ENCODE results near the gene ASB10.

Gene ASB10

GRCh38 chr7:151166629-151167196, 20.3 kb downstream of the ASB10 start:
- no peak for DNase-seq (ENCODE audit: low read depth)

DNA sequence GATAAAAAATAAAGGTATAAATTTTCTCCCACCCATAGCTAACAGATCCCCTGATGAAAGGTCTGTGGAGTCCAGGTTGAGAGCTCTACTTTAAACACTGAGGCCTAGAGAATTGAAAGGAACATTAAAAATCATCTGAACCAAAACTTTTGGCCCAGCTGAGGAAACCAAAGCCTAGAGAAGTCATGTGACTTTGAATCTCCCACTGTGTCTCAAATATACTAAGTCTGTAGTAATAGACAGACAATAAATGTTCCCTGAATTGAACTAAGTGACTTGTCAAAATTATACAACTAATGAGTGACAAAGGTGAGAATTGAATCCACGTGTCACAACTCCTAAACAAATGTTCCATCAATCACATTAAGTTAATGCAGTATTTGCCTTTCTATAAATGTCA, 25.3 kb downstream of the ASB10 start:
- no peak for DNase-seq (ENCODE audit: low read depth)

- DNase-seq (ENCODE audit: low read depth), result no peak
These were observed 29.3 kb downstream of the ASB10 start for GRCh38 chr7:151157645-151158329.

GRCh38 chr7:151152643-151153513, 34.2 kb downstream of the ASB10 start:
- no peak for DNase-seq (ENCODE audit: low read depth)

DNA sequence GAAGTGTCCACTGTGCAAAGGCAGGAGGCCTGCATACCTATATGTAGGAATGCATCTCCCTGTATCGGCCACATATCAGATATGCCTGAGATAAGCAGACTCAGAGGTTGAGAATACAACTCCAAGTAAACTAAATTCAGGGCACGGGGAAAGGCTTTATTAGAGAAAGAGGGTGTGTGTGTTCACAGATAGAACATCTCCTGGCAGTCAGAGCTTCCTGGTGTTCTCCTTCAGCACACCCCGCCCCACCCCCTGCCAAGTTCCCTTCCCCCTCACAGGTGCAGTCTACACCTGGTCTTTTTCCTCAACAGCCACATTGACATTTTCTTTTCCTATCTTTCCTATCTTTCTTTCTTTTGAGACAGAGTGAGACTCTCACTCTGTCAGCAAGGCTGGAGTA, 36.7 kb downstream of the ASB10 start:
- DNase-seq (ENCODE audit: low read depth), result no peak

DNA sequence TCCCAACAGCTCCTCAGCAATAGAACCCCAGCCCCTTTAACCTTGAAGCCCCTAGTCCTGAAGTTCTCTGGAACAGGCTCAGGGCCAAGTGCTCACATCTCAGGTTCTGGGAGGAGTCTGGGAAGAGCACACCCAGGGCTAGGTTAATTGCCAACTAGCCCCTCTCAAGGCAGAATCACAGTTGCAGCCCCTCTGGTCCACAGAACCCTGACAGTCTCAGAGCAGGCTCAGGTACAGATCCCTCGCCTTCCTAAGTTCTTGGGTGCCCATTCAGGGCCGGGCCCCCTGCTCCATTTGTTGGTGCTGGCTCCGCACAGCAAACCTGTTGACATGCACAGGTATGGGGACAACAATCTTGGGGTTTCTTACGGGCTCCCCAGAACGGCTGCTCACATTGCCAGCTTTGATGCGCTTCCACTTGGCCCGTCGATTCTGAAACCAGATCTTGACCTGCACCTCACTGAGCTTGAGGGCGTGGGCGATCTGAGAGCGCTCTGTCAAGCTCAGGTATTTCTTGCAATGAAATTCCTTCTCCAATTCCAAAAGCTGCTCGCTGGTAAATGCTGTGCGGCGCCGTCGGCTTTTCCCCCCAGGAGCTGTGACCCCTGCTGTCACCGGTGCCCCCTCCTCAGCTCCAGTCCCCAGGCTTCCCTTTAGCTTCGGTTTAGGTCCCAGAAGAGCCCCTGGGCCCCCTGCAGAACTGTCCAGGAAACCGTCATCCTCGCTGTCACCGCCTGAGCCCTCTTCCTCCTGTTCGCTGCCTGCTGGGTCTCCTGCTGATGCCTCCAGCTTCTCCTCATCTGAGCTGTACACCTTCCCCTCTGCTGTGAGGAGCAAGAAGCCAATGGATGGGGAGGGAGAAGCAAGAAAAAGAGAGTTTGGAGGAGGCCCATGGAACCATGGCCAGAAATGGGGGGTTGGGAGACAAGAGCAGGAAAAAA, 38.5 kb downstream of the ASB10 start:
- no peak for DNase-seq (ENCODE audit: low read depth)

GRCh38 chr7:151146761-151147160, 40.3 kb downstream of the ASB10 start:
- no peak for DNase-seq (ENCODE audit: low read depth)

DNA sequence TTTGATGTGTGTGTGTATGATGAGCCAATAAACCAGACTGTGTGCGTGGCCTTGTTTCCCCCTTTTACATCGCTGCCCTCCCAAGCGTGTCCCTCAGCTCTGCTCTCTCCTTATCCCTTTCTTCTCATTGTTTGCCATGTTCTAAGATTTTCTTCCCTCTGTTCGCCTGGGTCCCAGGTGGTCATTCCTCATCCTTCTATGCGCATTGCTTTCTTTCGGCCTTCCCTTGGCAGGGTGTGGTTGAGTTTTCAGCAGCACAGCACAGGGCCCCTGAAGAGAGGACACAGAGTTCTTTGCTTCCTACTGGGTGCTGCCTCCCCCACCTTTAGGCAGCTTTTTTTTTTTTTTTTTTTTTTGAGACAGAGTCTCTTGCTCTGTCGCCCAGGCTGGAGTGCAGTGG, 42.7 kb downstream of the ASB10 start:
- no peak for DNase-seq (ENCODE audit: low read depth)

- no peak for DNase-seq (ENCODE audit: low read depth)
These were observed 43.6 kb downstream of the ASB10 start for GRCh38 chr7:151143261-151144015.

- DNase-seq (ENCODE audit: low read depth), result no peak
These were observed 44.4 kb downstream of the ASB10 start for GRCh38 chr7:151142686-151143040.

DNA sequence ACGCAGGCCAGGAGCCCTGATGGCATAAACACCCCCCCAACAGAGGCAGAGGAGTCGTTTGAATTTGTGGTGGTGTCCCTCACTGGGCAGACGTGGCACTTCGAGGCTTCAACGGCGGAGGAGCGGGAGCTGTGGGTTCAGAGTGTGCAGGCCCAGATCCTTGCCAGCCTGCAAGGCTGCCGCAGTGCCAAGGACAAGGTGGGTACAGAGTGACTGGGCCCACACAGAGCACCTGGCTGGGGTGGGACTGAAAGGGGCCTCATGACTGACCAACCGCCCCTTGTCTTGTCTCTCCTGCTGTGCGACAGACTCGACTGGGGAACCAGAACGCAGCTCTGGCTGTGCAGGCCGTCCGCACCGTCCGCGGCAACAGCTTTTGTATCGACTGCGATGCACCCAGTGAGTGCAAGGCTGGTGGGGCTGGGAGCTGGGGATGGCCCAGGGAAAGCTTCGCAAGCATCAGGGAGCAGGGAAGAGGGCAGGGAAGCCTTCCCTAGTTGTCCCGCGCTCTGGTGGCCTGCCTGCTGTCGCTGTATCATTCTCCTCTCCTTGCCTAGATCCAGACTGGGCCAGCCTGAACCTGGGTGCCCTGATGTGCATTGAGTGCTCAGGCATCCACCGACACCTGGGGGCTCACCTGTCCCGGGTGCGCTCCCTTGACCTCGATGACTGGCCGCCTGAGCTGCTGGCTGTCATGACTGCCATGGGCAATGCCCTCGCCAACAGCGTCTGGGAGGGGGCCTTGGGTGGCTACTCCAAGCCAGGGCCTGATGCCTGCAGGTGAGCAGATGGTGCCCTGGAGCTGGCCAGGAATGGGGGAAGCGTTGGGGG, 45.0 kb downstream of the ASB10 start:
- no peak for DNase-seq (ENCODE audit: low read depth)

GRCh38 chr7:151141311-151141854, 45.7 kb downstream of the ASB10 start:
- DNase-seq (ENCODE audit: low read depth), result no peak

DNA sequence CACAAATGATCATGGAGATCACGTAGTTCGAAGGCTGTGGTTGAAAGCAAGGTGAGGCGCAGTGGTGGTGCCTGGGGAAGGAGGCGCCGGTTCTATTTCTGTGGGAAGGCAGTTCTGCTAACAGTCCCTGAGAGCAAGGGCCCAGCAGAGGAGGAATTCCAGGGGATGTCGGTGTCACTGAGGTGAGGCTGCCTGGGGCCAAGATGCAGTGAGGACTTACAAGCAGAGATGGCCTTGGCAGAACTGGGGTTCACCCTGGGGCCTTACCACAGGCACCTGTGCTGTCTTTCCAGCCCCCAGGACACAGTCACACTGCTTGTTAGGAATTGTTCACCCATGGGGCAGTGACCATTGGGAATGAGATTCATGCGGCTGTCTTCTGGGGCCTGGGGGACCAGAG, 46.2 kb downstream of the ASB10 start:
- no peak for DNase-seq (ENCODE audit: low read depth)

GRCh38 chr7:151139791-151140190, 47.3 kb downstream of the ASB10 start:
- no peak for DNase-seq (ENCODE audit: low read depth)

- DNase-seq (ENCODE audit: low read depth), result no peak
These were observed 47.8 kb downstream of the ASB10 start for GRCh38 chr7:151139071-151139790.

DNA sequence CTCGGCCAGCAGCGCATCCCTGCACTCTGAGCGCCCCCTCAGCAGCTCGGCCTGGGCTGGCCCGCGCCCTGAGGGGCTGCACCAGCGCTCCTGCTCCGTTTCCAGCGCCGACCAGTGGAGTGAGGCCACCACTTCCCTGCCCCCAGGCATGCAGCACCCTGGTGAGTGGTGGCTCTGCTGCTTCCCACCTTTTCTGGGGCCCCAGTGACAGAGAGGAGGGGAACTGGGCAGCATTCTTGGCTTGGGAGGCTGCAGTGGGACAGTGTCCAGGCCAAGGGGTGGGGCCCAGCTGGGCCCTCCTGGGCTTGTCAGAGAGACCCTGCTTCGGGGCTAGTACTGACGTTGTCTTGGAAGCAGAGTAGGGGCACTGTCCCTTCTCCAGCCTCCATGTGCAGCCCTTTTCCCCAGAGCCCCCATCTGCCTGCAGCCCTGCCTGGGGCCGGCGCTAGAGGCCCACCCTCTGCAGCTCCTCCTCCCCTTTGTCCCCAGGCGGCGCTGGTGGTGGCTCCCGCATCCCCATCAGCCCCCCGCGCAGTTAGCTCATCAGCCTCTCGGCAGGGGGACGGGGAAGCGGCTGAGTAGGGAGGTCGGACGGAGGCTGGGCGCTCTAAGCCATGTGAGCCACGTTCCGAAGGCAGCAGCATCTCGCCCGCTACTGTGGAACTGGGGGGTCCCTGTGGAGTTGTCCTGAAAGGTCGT, 48.7 kb downstream of the ASB10 start:
- no peak for DNase-seq (ENCODE audit: low read depth)

- DNase-seq (ENCODE audit: low read depth), result no peak
These were observed 49.3 kb downstream of the ASB10 start for GRCh38 chr7:151137791-151138152.

DNA sequence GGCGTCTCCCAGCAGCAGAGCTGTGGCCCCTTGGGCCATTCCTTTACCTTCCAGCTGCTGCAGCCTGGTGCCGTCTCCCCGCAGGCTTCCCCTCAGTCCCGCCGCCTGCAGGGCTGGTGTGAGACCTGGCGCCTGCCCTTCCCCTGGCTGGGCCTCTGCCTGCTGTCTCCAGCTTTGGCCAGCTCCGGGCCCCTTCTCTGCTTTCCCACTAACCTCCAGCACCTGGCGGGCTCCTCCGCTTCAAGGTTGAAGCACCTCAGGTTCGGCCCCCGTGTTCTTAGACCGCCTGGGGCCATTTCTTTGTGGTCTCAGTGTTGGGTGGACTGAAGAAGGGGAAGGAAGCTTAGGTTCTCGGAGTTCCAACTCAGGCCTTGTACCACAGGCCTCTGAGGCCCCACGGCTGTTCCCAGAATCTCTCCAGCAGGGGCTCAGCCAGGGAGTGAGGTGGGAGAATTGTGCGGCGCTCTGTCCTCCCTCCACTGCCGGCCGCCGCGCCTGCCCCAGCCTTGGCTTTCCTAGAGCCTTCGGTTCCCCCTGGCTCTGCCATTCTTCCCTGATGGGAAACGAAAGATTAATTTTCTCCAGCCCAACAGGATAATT, 49.9 kb downstream of the ASB10 start:
- DNase-seq (ENCODE audit: low read depth), result no peak

Measured in GM04503 (cell line).